Ovary (tissue), 9 donors: ENCODE results near the gene SDK1. TPM values are rescaled to one million over a fixed set of nuclear protein-coding genes. Genes with fewer than 3 reads are reported as not detected.

Source experiments
- DNase-seq, 5 donors: peaks; one replicate each; pipeline ENCODE4 v3.0.0-alpha.2; 2019 to 2020
- H3K27ac ChIP-seq, 2 donors: fragments of 200-600 bp; one replicate each; pipeline versions ENCODE4 v1.5.1 to v1.8.0; 2019 to 2022
- H3K27me3 ChIP-seq: fragments of 200-600 bp; one replicate; pipeline ENCODE4 v1.8.0; 2022
- H3K36me3 ChIP-seq: fragments of 200-600 bp; sonication (generic); one replicate; pipeline ENCODE4 v1.5.1; 2019
- H3K4me1 ChIP-seq: one replicate; pipeline ENCODE4 v1.8.1; 2013; ENCODE audit warnings: mild to moderate bottlenecking, moderate library complexity; ENCODE audit not compliant: insufficient read depth
- H3K4me3 ChIP-seq: fragments of 200-600 bp; sonication (generic); one replicate; pipeline ENCODE4 v1.5.1; 2017
- H3K9me3 ChIP-seq, 2 donors: fragments of 200-600 bp in 1 of 2; sonication (generic) in 1 of 2; one replicate each; pipeline versions ENCODE4 v1.5.1 to v1.8.1; 2013 to 2019; ENCODE audit warnings: mild to moderate bottlenecking in 1 of 2, moderate library complexity in 1 of 2
- EP300 ChIP-seq: sonication (generic); formaldehyde crosslinking; IDR thresholded peaks from one replicate; pipeline ENCODE4 v1.6.1; 2017; ENCODE audit warnings: antibody characterized with exemption
- POLR2A ChIP-seq: fragments of 450-650 bp; IDR thresholded peaks from one replicate; pipeline ENCODE4 v1.6.1; 2017; ENCODE audit warnings: antibody characterized with exemption, mild to moderate bottlenecking, moderate library complexity
- WGBS, 3 donors: extraction: QIAGEN DNeasy Blood & Tissue Kit in 1 of 3; methylation state at CpG; one replicate each; pipeline versions ENCODE4 v1.1.5 to v1.1.7; 2013 to 2017; 5-methylcytosine and 5-hydroxymethylcytosine counted together
- intact Hi-C, 4 donors: fragments of 100-400 bp; cut with DNase I; formaldehyde crosslinking; loops; one replicate each; pipeline versions ENCODE4 v1.11.0 to v1.15.1; 2022 to 2023
- polyA plus RNA-seq, 2 donors: library from polyadenylated mRNA; stranded (reverse); fragments of 200-250 nt in 1 of 2; fragments of 350-450 nt in 1 of 2; fragmentation: Illumina TruSeq in 1 of 2; extraction: RNeasy Lipid Tissue Mini Kit (QIAGEN cat#74804) in 1 of 2; gene quantifications; one replicate each; pipeline ENCODE4 v1.2.3, GENCODE V29; 2013 to 2014
- total RNA-seq, 7 donors: library from RNA; depleted of rRNA in 2 of 7; stranded (reverse); fragments of >200 nt in 2 of 7; fragmentation: NEBNext Ultra II Directional in 3 of 7; extraction: Animal tissue kit (Norgen Biotek cat#: 25700) in 3 of 7; gene quantifications; one replicate each; pipeline versions ENCODE4 v1.1.0 to v1.2.4, GENCODE V29; 2016 to 2023
- TF ChIP-seq, protein P1 (sequence below), 3 donors: fragments of 450-650 bp in 2 of 3; fragments of 200-600 bp in 1 of 3; IDR thresholded peaks; one replicate each; pipeline versions ENCODE4 v1.5.1 to v1.8.0; 2016 to 2022; ENCODE audit warnings: antibody characterized with exemption in 3 of 3, mild to moderate bottlenecking in 1 of 3
- donor health status: DM: no; HTN: no; CAD: no; lungs with moderate emphysema.
- donor health status: DM: no; HTN: no; CAD: no.
- donor health status: Bipolar disorder and iron deficiency.
- donor health status: DM: yes; HTN: yes; CAD: no.
- donor health status: DM: no; HTN: no; CAD: no.
- donor health status: DM: yes; HTN: yes; CAD: no.

The SDK1 gene
- total and polyA plus RNA-seq, 9 donors = 1.2 to 13.3 (median 4.4) TPM

DNA sequence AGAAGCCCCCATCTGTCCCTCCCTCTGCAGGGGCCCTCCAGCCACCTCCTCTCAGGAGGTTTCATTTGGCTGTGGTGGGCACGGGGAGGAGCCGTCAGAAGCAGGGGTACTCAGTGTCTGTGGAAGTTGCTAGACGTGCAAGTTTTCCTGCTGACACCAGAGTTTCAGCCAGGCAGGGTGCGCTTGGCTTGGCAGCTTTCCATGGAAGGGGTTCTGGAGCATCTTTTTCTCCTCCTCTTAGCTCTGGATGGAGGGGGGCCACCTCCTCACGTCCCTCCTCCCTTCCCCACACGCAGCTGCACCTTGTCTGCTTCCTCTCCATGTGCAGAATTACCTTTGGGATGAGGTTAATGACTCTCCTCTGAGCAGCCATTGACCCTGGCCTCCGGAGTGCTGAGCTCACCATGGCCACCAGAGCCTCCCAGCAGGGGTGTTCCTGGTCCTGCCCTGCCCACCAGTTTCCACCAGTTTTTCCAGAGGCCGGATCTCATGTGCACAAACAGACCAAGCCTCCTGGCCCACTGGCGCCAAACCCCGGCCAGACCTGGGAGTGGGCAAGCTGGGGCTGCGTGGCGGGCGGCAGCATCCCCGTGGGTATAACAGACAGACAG, 801.3 kb downstream of the SDK1 start:
- DNase-seq = no peak
- no peaks in the 10 kb centered on the region for H3K27me3 ChIP-seq
- intact Hi-C loops = no loop called here
- H3K36me3 ChIP-seq = no peaks in the 10 kb centered on the region
- TF ChIP-seq, protein P1, sequence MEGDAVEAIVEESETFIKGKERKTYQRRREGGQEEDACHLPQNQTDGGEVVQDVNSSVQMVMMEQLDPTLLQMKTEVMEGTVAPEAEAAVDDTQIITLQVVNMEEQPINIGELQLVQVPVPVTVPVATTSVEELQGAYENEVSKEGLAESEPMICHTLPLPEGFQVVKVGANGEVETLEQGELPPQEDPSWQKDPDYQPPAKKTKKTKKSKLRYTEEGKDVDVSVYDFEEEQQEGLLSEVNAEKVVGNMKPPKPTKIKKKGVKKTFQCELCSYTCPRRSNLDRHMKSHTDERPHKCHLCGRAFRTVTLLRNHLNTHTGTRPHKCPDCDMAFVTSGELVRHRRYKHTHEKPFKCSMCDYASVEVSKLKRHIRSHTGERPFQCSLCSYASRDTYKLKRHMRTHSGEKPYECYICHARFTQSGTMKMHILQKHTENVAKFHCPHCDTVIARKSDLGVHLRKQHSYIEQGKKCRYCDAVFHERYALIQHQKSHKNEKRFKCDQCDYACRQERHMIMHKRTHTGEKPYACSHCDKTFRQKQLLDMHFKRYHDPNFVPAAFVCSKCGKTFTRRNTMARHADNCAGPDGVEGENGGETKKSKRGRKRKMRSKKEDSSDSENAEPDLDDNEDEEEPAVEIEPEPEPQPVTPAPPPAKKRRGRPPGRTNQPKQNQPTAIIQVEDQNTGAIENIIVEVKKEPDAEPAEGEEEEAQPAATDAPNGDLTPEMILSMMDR (IDR thresholded peaks at IDR 0.05) = no peak
- TF ChIP-seq EP300 (no peak), POLR2A (no peak)
- no peak overlapping the region for H3K4me3 ChIP-seq
- H3K9me3 ChIP-seq = no peaks in the 10 kb centered on the region
- no peaks in the 10 kb centered on the region for H3K4me1 ChIP-seq
- H3K27ac ChIP-seq = no peak overlapping the region
- 55 to 74% (median 69%) methylated on average over 14 of the region's 14 CpGs for WGBS, 3 donors

DNA sequence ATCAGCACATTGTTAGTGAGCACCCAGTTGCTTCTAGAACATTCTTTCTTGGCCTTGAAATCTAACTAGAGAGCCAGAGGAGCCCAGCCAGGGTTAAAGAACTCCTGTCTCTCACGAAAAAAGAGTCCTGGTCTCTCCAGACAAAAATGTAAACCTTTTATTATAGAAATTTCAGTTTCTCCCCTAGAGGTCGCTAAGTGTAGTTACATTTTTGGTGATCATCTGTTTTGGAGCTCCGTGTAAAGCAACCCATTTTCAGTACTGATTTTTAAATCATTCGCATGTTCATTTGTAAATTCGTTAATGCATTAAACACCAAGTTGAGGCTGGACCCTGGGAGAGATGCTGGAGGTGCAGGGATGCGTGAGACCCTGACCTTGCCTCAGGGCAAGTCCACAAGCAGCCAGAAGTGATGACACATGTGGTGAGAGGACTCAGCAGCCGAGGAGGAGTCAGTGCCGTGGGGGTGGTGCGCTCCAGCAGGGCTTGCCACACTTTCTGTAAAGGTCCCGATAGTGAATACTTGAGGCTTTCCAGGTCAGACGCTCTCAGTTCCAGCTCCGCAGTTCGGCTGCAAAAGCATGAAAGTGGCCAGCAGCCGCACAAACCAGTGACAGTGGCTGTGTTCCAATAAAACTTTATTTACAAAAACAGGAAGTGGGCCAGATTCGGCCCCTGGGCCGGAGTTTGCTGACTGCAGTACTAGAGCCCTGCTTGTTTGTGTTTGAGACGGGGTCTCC, 802.5 kb downstream of the SDK1 start:
- no peak for DNase-seq
- Histone ChIP-seq H3K4me1 (no peaks in the 10 kb centered on the region), H3K4me3 (no peak overlapping the region), H3K27me3 (no peaks in the 10 kb centered on the region), H3K9me3 (no peaks in the 10 kb centered on the region), H3K36me3 (no peaks in the 10 kb centered on the region), H3K27ac (no peak overlapping the region)
- intact Hi-C loops = no loop called here
- TF ChIP-seq EP300 (no peak), POLR2A (no peak)
- TF ChIP-seq, protein P1 (IDR thresholded peaks at IDR 0.05) = no peak
- WGBS, 3 donors = 78 to 85% (median 85%) methylated on average over 17 of the region's 17 CpGs

DNA sequence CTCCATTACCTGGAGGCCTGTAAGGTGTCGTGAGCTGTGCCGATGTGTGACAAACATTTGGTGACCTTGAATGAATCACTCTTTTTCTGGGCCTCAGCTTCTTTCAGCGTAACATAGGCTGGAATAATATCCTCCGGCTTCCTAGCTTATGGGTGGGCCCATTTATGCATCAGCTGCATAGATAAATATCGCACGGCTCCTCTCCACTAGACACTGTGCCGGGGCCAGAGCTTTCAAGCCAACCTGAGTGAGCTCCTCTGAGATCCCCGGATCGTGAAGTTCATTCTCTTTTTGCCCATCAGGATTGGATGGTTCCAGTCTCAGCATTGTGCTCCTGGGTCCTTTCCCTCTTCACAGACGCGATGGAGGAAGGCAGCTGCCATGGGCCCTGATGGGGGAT, 806.8 kb downstream of the SDK1 start:
- intact Hi-C loops = no loop called here
- Histone ChIP-seq H3K27ac (no peak overlapping the region), H3K9me3 (no peaks in the 10 kb centered on the region), H3K4me3 (no peak overlapping the region), H3K27me3 (no peaks in the 10 kb centered on the region), H3K4me1 (no peaks in the 10 kb centered on the region), H3K36me3 (no peaks in the 10 kb centered on the region)
- no peak for DNase-seq
- WGBS, 3 donors = 89 to 90% (median 89%) methylated on average over 11 of the region's 11 CpGs
- TF ChIP-seq POLR2A (no peak), EP300 (no peak)
- TF ChIP-seq, protein P1 (IDR thresholded peaks at IDR 0.05) = no peak

DNA sequence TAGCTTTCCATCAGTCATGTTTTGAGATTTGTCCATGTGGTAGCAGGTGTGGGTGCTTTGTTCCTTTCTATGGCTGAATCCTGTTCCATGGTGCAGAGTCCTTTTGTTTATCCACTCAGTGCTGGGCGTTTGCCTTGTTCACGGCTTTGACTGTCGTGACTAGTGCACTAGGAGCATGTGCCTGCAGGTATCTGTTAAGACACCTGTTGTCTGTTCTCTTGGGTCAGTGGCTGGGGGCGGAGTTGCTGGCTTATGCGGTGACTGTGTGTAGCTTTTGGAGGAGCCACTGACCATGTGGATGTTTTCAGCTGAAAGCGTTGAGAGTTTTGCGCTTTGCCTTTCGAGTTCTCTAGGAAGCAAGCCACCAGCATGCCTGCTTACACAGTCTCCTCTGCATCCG, 807.9 kb downstream of the SDK1 start:
- H3K9me3 ChIP-seq = no peaks in the 10 kb centered on the region
- H3K36me3 ChIP-seq = no peaks in the 10 kb centered on the region
- 90 to 95% (median 92%) methylated on average over 9 of the region's 9 CpGs for WGBS, 3 donors
- H3K27me3 ChIP-seq = no peaks in the 10 kb centered on the region
- no peak overlapping the region for H3K27ac ChIP-seq
- no peak for DNase-seq
- H3K4me3 ChIP-seq = no peak overlapping the region
- intact Hi-C loops = no loop called here
- TF ChIP-seq POLR2A = no peak
- TF ChIP-seq, protein P1 (IDR thresholded peaks at IDR 0.05) = no peak
- no peak for TF ChIP-seq EP300
- no peaks in the 10 kb centered on the region for H3K4me1 ChIP-seq
